GM12878 (cell line): Measurements from ENCODE around the gene RBM15B. TPM values are rescaled to one million over a fixed set of nuclear protein-coding genes. Genes with fewer than 3 reads are reported as not detected.
"Not testable (repeated sequence)": the region's sequence is repeated elsewhere in the genome, so short reads cannot be mapped to it uniquely, and the experiment has no call there.

Experiments
- ATAC-seq: fragments of 200-7000 bp; cut with Tn5 transposase; 3 replicates; pipeline ENCODE4 v1.9.1; 2020; ENCODE audit warnings: mild to moderate bottlenecking, moderate library complexity
- BruUV-seq: library from RNA; stranded (reverse); fragments of 400-500 nt; replicated peaks from 2 replicates; lab custom pipeline; 2021; lab: Mats Ljungman, UMichigan
- CTCF ChIA-PET: fragments of 300-600 bp; sonication (Branson Sonifier 250); formaldehyde crosslinking; extraction: SDS; loops from one replicate; lab custom pipeline; 2021; ENCODE audit warnings: inconsistent platforms; lab: Yijun Ruan, JAX
- POLR2A ChIA-PET: fragments of 350-600 bp; formaldehyde crosslinking; extraction: SDS; loops from one replicate; lab custom pipeline; 2021; ENCODE audit warnings: inconsistent platforms; lab: Charles Lee
- RAD21 ChIA-PET: fragments of 300-600 bp; sonication (Branson Sonifier 250); formaldehyde crosslinking; loops from one replicate; lab custom pipeline; 2023; ENCODE audit warnings: antibody characterized with exemption; ENCODE audit not compliant: unreplicated experiment; lab: Charles Lee
- SMC1A ChIA-PET: fragments of 300-600 bp; sonication (Branson Sonifier 250); formaldehyde crosslinking; loops from one replicate; lab custom pipeline; 2023; ENCODE audit not compliant: unreplicated experiment, uncharacterized antibody; lab: Charles Lee
- DNase-seq: peaks from one replicate; pipeline ENCODE4 v3.0.0-alpha.2; 2011; ENCODE audit warnings: low read depth, low spot score
- FAIRE-seq: peaks from 3 replicates; lab custom pipeline; 2011; peaks lifted over from hg19 to GRCh38; lab: Jason Lieb, UNC
- H2AFZ ChIP-seq: 2 replicates; pipeline ENCODE4 v1.6.0; 2011; ENCODE audit warnings: low read depth, low read length, control low read depth; ENCODE audit not compliant: control insufficient read depth
- H3K27ac ChIP-seq: 2 replicates; pipeline ENCODE4 v1.5.1; 2011; ENCODE audit warnings: control low read depth; ENCODE audit not compliant: control insufficient read depth, insufficient read depth
- H3K27me3 ChIP-seq, 2 experiments: replicated peaks in 1 of 2; 2 replicates each; pipeline versions ENCODE4 v1.6.0 to v1.6.1; 2011; ENCODE audit warnings: low read length in 1 of 2; ENCODE audit not compliant: control insufficient read depth in 2 of 2, insufficient read depth in 2 of 2
- H3K36me3 ChIP-seq, 2 experiments: 2 replicates each; pipeline ENCODE4 v1.5.1; 2011; ENCODE audit warnings: low read length in 1 of 2; ENCODE audit not compliant: control insufficient read depth in 2 of 2, insufficient read depth in 2 of 2
- H3K4me1 ChIP-seq: 2 replicates; pipeline ENCODE4 v1.6.1; 2011; ENCODE audit warnings: mild to moderate bottlenecking, low read length, moderate library complexity, mixed read lengths; ENCODE audit not compliant: control insufficient read depth, insufficient read depth
- H3K4me2 ChIP-seq: 2 replicates; pipeline ENCODE4 v1.6.0; 2011; ENCODE audit warnings: control low read depth; ENCODE audit not compliant: control insufficient read depth, insufficient read depth
- H3K4me3 ChIP-seq: fragments of 200-600 bp; sonication (generic); 2 replicates; pipeline ENCODE4 v1.5.1; 2016
- H3K79me2 ChIP-seq: 2 replicates; pipeline ENCODE4 v1.6.0; 2011; ENCODE audit warnings: low read length; ENCODE audit not compliant: control insufficient read depth, insufficient read depth
- H3K9ac ChIP-seq: 2 replicates; pipeline ENCODE4 v1.8.0; 2011; ENCODE audit warnings: low read length, control low read depth, mixed read lengths; ENCODE audit not compliant: control insufficient read depth, insufficient read depth
- H3K9me3 ChIP-seq: replicated peaks from 3 replicates; pipeline ENCODE4 v1.5.1; 2011; ENCODE audit warnings: mild to moderate bottlenecking, low read length; ENCODE audit not compliant: control insufficient read depth, insufficient read depth
- H4K20me1 ChIP-seq: 2 replicates; pipeline ENCODE4 v1.6.0; 2011; ENCODE audit not compliant: control insufficient read depth, insufficient read depth
- GABPA ChIP-seq: IDR thresholded peaks from 2 replicates; pipeline ENCODE4 v1.6.1; 2014; ENCODE audit warnings: antibody characterized with exemption, low read depth, mild to moderate bottlenecking, inconsistent platforms
- HCFC1 ChIP-seq: fragments of 150-350 bp; IDR thresholded peaks from 2 replicates; pipeline ENCODE4 v1.6.1; 2014; ENCODE audit warnings: low read length
- KAT2A ChIP-seq: conservative IDR thresholded peaks from 2 replicates; pipeline ENCODE4 v1.6.1; 2011; ENCODE audit warnings: low read depth, low read length; ENCODE audit not compliant: control insufficient read depth
- KLF5 ChIP-seq: fragments of 450-650 bp; IDR thresholded peaks from 2 replicates; pipeline ENCODE4 v1.6.1; 2014; ENCODE audit warnings: mild to moderate bottlenecking; ENCODE audit not compliant: partially characterized antibody
- MEF2B ChIP-seq: fragments of 450-650 bp; IDR thresholded peaks from 2 replicates; pipeline ENCODE4 v1.6.1; 2018; ENCODE audit warnings: mild to moderate bottlenecking, moderate library complexity; ENCODE audit not compliant: partially characterized antibody, poor library complexity, severe bottlenecking
- SMARCA5 ChIP-seq: fragments of 450-650 bp; IDR thresholded peaks from 2 replicates; pipeline ENCODE4 v1.6.1; 2017; ENCODE audit warnings: mild to moderate bottlenecking
- SPI1 ChIP-seq: IDR thresholded peaks from 2 replicates; pipeline ENCODE4 v1.6.1; 2011; ENCODE audit warnings: low read depth, mild to moderate bottlenecking, low read length, moderate library complexity, borderline replicate concordance; ENCODE audit not compliant: insufficient read depth
- WGBS: methylation state at CpG from one replicate; pipeline ENCODE4 v1.1.6; 2016; ENCODE audit warnings: low lambda C conversion rate; ENCODE audit not compliant: insufficient replicate concordance, insufficient coverage; ENCODE audit errors: missing lambda C conversion rate; 5-methylcytosine and 5-hydroxymethylcytosine counted together
- in situ Hi-C: fragments of 300-500 bp; cut with MboI; formaldehyde crosslinking; loops from 9 replicates; pipeline ENCODE4 v1.14.3; 2018; ENCODE audit warnings: mixed read lengths
- intact Hi-C: fragments of 100-400 bp; cut with micrococcal nuclease; formaldehyde crosslinking; loops from one replicate; pipeline ENCODE4 v1.14.2; 2022; ENCODE audit not compliant: unreplicated experiment
- polyA plus RNA-seq, 11 experiments: library from polyadenylated mRNA; depleted of rRNA in 4 of 11; unstranded in 6 of 11; stranded (reverse) in 5 of 11; fragments of >200 nt; fragmentation: Nextera tagmentation in 4 of 11; fragmentation: Illumina TruSeq in 1 of 11; extraction: Ambion mirVana in 4 of 11; extraction: Trizol in 1 of 11; gene quantifications; 1 replicate in 1 of 11; 2 replicates in 10 of 11; pipeline versions ENCODE4 v1.2.1 to v1.2.3, GENCODE V29; 2011 to 2016; ENCODE audit warnings: inconsistent platforms in 2 of 11, missing spikeins in 2 of 11, low read depth in 1 of 11
- total RNA-seq, 4 experiments: library from RNA; depleted of rRNA in 3 of 4; stranded (reverse); fragments of >200 nt in 3 of 4; fragmentation: Illumina TruSeq in 1 of 4; extraction: Trizol in 1 of 4; gene quantifications; 2 replicates each; pipeline versions ENCODE4 v1.2.1 to v1.2.3, GENCODE V29; 2013 to 2021
- TF ChIP-seq, protein P1 (sequence below): fragments of 450-650 bp; formaldehyde crosslinking; IDR thresholded peaks from 2 replicates; pipeline ENCODE4 v1.4.0; 2020; ENCODE audit warnings: mild to moderate bottlenecking, moderate library complexity

Gene RBM15B
- total and polyA plus RNA-seq, 10 of the 15 experiments (the other 5 are each of a cell fraction or from before 2014, with no cell fraction given) = 2.4 to 34.5 (median 19.1) TPM

DNA sequence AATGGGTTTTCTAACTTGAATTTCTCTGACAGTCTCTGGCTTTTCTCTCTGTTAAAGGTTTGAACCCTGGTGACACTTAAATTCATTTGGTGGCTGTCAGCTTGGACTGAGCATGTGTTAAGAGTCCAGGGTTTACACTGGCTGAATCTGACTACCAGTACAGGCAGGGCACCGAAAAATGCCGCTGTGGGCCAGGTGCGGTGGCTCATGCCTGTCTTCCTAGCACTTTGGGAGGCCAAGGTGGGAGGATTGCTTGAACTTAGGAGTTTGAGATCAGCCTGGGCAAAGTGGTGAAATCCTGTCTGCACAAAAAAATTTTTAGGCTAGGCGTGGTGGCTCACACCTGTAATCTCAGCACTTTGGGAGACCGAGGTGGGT, 4.2 kb upstream of the RBM15B start:
- ATAC-seq = no peak
- ChIA-PET RAD21 (interaction anchor here (2.1 kb wide), 1 partner anchor 295 kb away, joined by 6 read pairs; no protein-coding TSS in a partner anchor), SMC1A (interaction anchor here (2.0 kb wide), 1 partner anchor 16 kb away, joined by 4 read pairs; no protein-coding TSS in a partner anchor)
- H3K36me3 ChIP-seq = peaks cover 8 to 21% of the 10 kb centered on the region in 2 experiments
- TF ChIP-seq HCFC1 (no peak), SPI1 (no peak), SMARCA5 (no peak), KAT2A (no peak), GABPA (no peak), MEF2B (no peak), KLF5 (no peak)
- TF ChIP-seq, protein P1, sequence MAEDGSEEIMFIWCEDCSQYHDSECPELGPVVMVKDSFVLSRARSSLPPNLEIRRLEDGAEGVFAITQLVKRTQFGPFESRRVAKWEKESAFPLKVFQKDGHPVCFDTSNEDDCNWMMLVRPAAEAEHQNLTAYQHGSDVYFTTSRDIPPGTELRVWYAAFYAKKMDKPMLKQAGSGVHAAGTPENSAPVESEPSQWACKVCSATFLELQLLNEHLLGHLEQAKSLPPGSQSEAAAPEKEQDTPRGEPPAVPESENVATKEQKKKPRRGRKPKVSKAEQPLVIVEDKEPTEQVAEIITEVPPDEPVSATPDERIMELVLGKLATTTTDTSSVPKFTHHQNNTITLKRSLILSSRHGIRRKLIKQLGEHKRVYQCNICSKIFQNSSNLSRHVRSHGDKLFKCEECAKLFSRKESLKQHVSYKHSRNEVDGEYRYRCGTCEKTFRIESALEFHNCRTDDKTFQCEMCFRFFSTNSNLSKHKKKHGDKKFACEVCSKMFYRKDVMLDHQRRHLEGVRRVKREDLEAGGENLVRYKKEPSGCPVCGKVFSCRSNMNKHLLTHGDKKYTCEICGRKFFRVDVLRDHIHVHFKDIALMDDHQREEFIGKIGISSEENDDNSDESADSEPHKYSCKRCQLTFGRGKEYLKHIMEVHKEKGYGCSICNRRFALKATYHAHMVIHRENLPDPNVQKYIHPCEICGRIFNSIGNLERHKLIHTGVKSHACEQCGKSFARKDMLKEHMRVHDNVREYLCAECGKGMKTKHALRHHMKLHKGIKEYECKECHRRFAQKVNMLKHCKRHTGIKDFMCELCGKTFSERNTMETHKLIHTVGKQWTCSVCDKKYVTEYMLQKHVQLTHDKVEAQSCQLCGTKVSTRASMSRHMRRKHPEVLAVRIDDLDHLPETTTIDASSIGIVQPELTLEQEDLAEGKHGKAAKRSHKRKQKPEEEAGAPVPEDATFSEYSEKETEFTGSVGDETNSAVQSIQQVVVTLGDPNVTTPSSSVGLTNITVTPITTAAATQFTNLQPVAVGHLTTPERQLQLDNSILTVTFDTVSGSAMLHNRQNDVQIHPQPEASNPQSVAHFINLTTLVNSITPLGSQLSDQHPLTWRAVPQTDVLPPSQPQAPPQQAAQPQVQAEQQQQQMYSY (CRISPR knock-in tag) = no peak
- TF ChIP-seq, all 136 proteins: peak for 0
- Histone ChIP-seq H3K27me3 (no peaks in the 10 kb centered on the region), H3K27ac (no peak overlapping the region; the same call in 1 of the 2 replicates), H3K9ac (peak overlapping the region; percentile 95), H3K4me3 (peak overlapping the region; percentile 83), H3K79me2 (peaks cover 58% of the 10 kb centered on the region), H3K9me3 (no peaks in the 10 kb centered on the region), H3K4me1 (peaks cover 23% of the 10 kb centered on the region), H2AFZ (no peak overlapping the region), H3K4me2 (peak overlapping the region; percentile 96), H4K20me1 (0 out of 2 replicates have a peak, but pooled peaks cover 4% of the 10 kb centered on the region)
- intact Hi-C loops (loop anchor here (5.0 kb wide), 2 partner anchors 285 to 820 kb away; partner anchors contain the start of genes C3orf18, HEMK1 and TEX264), in situ Hi-C loops (loop anchor here (5.0 to 10.0 kb wide), 2 partner anchors 295 to 1032 kb away; partner anchors contain the start of genes CYB561D2, NPRL2 and TMEM115)
- FAIRE-seq (no peak), DNase-seq (no peak)
- WGBS = 77% methylated on average over 5 of the region's 5 CpGs
- no TSS peak for BruUV-seq
- CTCF ChIA-PET = interaction anchor here (1.2 to 4.4 kb wide), 4 partner anchors 14 to 771 kb away, joined by 5 to 33 read pairs (median 14); partner anchors contain the start of genes DCAF1 and MAPKAPK3
- POLR2A ChIA-PET = interaction anchor here (0.7 to 1.3 kb wide), 3 partner anchors 112 to 331 kb away, joined by 3 to 12 read pairs (median 4); no protein-coding TSS in a partner anchor

DNA sequence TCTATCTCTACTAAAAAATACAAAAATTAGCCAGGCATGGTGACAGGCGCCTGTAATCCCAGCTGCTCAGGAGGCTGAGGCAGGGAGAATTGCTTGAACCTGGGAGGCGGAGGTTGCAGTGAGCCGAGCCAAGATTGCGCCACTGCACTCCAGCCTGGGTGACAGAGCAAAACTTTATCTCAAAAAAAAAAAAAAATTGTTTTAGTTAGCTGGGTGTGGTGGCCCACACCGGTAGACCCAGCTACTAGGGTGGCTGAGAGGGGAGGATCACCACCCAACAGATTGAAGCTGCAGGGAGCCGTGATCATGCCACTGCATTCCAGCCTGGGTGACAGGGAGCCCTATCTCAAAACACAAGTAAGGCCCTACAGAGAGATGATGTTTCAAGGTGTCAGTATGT, 3.8 kb upstream of the RBM15B start:
- not testable (repeated sequence) for ATAC-seq, DNase-seq, BruUV-seq, H3K9me3 ChIP-seq, H3K27ac ChIP-seq, H4K20me1 ChIP-seq, H2AFZ ChIP-seq, H3K27me3 ChIP-seq, FAIRE-seq
- intact Hi-C loops (loop anchor here (5.0 kb wide), 2 partner anchors 285 to 820 kb away; partner anchors contain the start of genes C3orf18, HEMK1 and TEX264), in situ Hi-C loops (loop anchor here (5.0 to 10.0 kb wide), 2 partner anchors 295 to 1032 kb away; partner anchors contain the start of genes CYB561D2, NPRL2 and TMEM115)
- CTCF ChIA-PET = interaction anchor here (0.6 to 4.4 kb wide), 10 partner anchors 10 to 771 kb away, joined by 3 to 33 read pairs (median 4); partner anchors contain the start of genes DCAF1 and MAPKAPK3
- POLR2A ChIA-PET = interaction anchor here (0.7 to 1.3 kb wide), 4 partner anchors 112 to 818 kb away, joined by 3 to 12 read pairs (median 4); partner anchors contain the start of gene HEMK1
- Histone ChIP-seq H3K4me1 (peaks cover 24% of the 10 kb centered on the region), H3K79me2 (peaks cover 62% of the 10 kb centered on the region), H3K4me3 (peak overlapping the region; percentile 83; the same call in 1 of the 2 replicates), H3K9ac (peak overlapping the region; percentile 95), H3K36me3 (peaks cover 8 to 21% of the 10 kb centered on the region in 2 experiments), H3K4me2 (peak overlapping the region; percentile 96)
- RAD21 ChIA-PET = interaction anchor here (1.2 to 2.1 kb wide), 2 partner anchors 112 to 295 kb away, joined by 3 to 6 read pairs; partner anchors contain the start of gene DCAF1
- WGBS = 95% methylated on average over 6 of the region's 6 CpGs
- SMC1A ChIA-PET = interaction anchor here (0.7 to 2.0 kb wide), 4 partner anchors 10 to 1033 kb away, joined by 3 to 5 read pairs (median 4); no protein-coding TSS in a partner anchor
